ENCODE measurements around the gene CFAP45. TPM values are rescaled to one million over a fixed set of nuclear protein-coding genes. Genes with fewer than 3 reads are reported as not detected.
"Not testable (repeated sequence)": the region's sequence is repeated elsewhere in the genome, so short reads cannot be mapped to it uniquely, and the experiment has no call there.

CFAP45 gene
- total RNA-seq, 1 experiment from 2014 or later: 9.3 TPM

DNA sequence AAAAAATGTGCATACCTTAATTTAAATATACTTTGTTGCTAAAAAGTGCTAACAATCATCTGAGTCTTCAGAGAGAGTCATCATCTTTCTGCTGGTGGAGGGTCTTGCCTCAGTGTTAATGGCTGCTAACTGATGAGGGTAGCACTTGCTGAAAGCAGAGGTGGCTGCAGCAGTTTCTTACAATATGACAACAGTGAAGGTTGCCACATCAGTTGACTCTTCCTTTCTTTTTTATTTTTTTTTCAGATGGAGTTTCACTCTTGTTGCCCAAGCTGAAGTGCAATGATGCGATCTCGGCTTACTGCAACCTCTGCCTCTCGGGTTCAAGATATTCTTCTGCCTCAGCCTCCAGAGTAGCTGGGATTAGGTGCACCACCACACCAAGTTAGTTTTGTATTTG lies 2.6 kb upstream of the CFAP45 start:
- no peak overlapping the region for H3K4me3 ChIP-seq
- no TSS peak for BruUV-seq (replicated peaks)
- DNase-seq: no peak
- H3K9me3 ChIP-seq (ENCODE audit: insufficient read depth, low read depth): peaks cover 6% of the 10 kb centered on the region; the same call in 1 of the 2 replicates
- no peak overlapping the region for H2AFZ ChIP-seq
- no peaks in the 10 kb centered on the region for H3K9me2 ChIP-seq (ENCODE audit: insufficient read depth)
- H3K27ac ChIP-seq: no peak overlapping the region
- no peaks in the 10 kb centered on the region for H3K27me3 ChIP-seq (ENCODE audit: insufficient read depth, low read depth)
- no peak overlapping the region for H3K4me2 ChIP-seq
- H3K4me1 ChIP-seq (replicated peaks; ENCODE audit: insufficient read depth): peaks cover 50% of the 10 kb centered on the region
- H3F3A ChIP-seq (ENCODE audit: insufficient read depth, low read depth): peaks cover 43% of the 10 kb centered on the region
- H4K20me1 ChIP-seq (ENCODE audit: insufficient read depth): no peaks in the 10 kb centered on the region
- POLR2A ChIA-PET (ENCODE audit: unreplicated experiment): no interaction called here
- CTCF ChIA-PET: no interaction called here
- H3K79me2 ChIP-seq (ENCODE audit: low read depth): no peaks in the 10 kb centered on the region
- TF ChIP-seq, protein P1, sequence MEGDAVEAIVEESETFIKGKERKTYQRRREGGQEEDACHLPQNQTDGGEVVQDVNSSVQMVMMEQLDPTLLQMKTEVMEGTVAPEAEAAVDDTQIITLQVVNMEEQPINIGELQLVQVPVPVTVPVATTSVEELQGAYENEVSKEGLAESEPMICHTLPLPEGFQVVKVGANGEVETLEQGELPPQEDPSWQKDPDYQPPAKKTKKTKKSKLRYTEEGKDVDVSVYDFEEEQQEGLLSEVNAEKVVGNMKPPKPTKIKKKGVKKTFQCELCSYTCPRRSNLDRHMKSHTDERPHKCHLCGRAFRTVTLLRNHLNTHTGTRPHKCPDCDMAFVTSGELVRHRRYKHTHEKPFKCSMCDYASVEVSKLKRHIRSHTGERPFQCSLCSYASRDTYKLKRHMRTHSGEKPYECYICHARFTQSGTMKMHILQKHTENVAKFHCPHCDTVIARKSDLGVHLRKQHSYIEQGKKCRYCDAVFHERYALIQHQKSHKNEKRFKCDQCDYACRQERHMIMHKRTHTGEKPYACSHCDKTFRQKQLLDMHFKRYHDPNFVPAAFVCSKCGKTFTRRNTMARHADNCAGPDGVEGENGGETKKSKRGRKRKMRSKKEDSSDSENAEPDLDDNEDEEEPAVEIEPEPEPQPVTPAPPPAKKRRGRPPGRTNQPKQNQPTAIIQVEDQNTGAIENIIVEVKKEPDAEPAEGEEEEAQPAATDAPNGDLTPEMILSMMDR (conservative IDR thresholded peaks at IDR 0.05): no peak
- no peak for TF ChIP-seq EZH2 (IDR thresholded peaks at IDR 0.05; ENCODE audit: low read depth)
- H3K36me3 ChIP-seq (ENCODE audit: low read depth): no peaks in the 10 kb centered on the region
- intact Hi-C loops (cut with micrococcal nuclease; ENCODE audit: unreplicated experiment): loop anchor here (10.0 kb wide), 1 partner anchor 192 kb away; the partner anchor contains the start of gene IGSF8

DNA sequence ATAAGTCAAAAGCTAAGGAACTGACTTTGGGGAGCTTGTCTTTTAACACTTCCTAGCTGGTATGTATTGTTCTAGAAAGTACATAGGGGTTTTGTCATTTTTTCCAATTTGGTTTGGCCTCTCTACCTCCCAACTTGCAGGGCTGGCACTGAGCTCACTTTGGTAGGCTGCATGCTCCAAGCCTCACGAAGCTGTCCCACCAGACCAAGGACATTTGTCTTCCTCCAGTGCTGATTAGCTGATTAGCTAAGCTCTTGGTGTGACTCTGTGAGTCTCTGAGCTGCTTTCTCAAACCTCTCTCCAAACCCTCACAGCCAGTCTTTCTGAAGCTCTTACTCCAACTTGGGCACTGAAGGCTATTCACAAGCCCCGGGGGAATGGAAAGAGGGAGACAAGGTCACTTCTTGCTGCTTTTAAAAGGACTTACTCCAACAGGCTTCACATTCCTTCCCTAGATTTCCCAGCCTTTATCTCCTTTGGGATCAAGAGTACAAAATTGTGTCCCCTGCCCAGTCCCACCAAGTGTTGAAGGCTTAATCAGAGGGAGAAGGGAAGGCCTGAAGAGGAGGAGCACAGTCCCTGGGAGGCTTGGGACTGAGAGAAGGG lies 893 bp upstream of the CFAP45 start:
- H3F3A ChIP-seq (ENCODE audit: insufficient read depth, low read depth): peaks cover 43% of the 10 kb centered on the region
- peaks cover 6% of the 10 kb centered on the region; the same call in 1 of the 2 replicates for H3K9me3 ChIP-seq (ENCODE audit: insufficient read depth, low read depth)
- H3K4me2 ChIP-seq: peak overlapping the region; percentile 90
- CTCF ChIA-PET: interaction anchor here (0.8 to 1.2 kb wide), 2 partner anchors 33 to 107 kb away, joined by 4 read pairs; no protein-coding TSS in a partner anchor
- H4K20me1 ChIP-seq (ENCODE audit: insufficient read depth): no peaks in the 10 kb centered on the region
- 0 out of 2 replicates have a peak overlapping the region, but pooled peaks have one; percentile 8 for H2AFZ ChIP-seq
- TF ChIP-seq, protein P1 (conservative IDR thresholded peaks at IDR 0.05): no peak
- no peak for TF ChIP-seq EZH2 (IDR thresholded peaks at IDR 0.05; ENCODE audit: low read depth)
- H3K27ac ChIP-seq: peak overlapping the region; percentile 88
- H3K9me2 ChIP-seq (ENCODE audit: insufficient read depth): no peaks in the 10 kb centered on the region
- POLR2A ChIA-PET (ENCODE audit: unreplicated experiment): interaction anchor here (0.5 to 1.5 kb wide), 5 partner anchors 11 to 106 kb away, joined by 3 to 7 read pairs (median 4); no protein-coding TSS in a partner anchor
- H3K79me2 ChIP-seq (ENCODE audit: low read depth): no peaks in the 10 kb centered on the region
- DNase-seq: peak in 1 of 2 experiments; percentile 44
- peaks cover 36% of the 10 kb centered on the region for H3K4me1 ChIP-seq (replicated peaks; ENCODE audit: insufficient read depth)
- no peaks in the 10 kb centered on the region for H3K27me3 ChIP-seq (ENCODE audit: insufficient read depth, low read depth)
- H3K4me3 ChIP-seq: peak overlapping the region; percentile 53; the same call in 1 of the 2 replicates
- intact Hi-C loops (cut with micrococcal nuclease; ENCODE audit: unreplicated experiment): loop anchor here (1.0 to 10.0 kb wide), 4 partner anchors 15 to 194 kb away; partner anchors contain the start of gene IGSF8
- no peaks in the 10 kb centered on the region for H3K36me3 ChIP-seq (ENCODE audit: low read depth)
- BruUV-seq (replicated peaks): no TSS peak

DNA sequence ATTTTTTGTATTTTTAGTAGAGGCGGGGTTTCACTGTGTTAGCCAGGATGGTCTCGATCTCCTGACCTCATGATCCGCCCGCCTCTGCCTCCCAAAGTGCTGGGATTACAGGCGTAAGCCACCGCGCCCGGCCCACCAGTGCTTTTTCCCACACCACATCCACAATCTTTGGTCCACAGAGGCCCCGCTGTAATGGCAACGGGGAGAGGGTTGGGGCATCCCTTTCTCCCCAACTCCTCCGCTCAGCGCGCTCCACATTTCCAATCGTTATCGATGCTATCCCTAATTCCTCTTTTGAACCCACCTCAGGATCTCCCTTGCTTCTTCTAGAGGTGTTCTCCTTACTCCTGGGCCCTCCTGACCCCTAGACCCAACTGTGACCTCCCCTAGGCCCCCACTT lies 331 bp downstream of the CFAP45 start:
- intact Hi-C loops (cut with micrococcal nuclease; ENCODE audit: unreplicated experiment): loop anchor here (1.0 to 10.0 kb wide), 3 partner anchors 25 to 195 kb away; partner anchors contain the start of gene IGSF8
- not testable (repeated sequence) for H3K27me3 ChIP-seq (ENCODE audit: insufficient read depth, low read depth); BruUV-seq (replicated peaks); H4K20me1 ChIP-seq (ENCODE audit: insufficient read depth); H3K36me3 ChIP-seq (ENCODE audit: low read depth); H3K79me2 ChIP-seq (ENCODE audit: low read depth); H3K9me2 ChIP-seq (ENCODE audit: insufficient read depth); DNase-seq; H3K9me3 ChIP-seq (ENCODE audit: insufficient read depth, low read depth)
- H3K4me2 ChIP-seq: peak overlapping the region; percentile 90
- ChIA-PET POLR2A (ENCODE audit: unreplicated experiment) (interaction anchor here (0.6 to 1.5 kb wide), 3 partner anchors 12 to 24 kb away, joined by 3 to 7 read pairs (median 4); no protein-coding TSS in a partner anchor), CTCF (interaction anchor here (0.6 kb wide), 1 partner anchor 9 kb away, joined by 3 read pairs; no protein-coding TSS in a partner anchor)
- H3F3A ChIP-seq (ENCODE audit: insufficient read depth, low read depth): peaks cover 43% of the 10 kb centered on the region
- H3K4me3 ChIP-seq: peak overlapping the region; percentile 53; the same call in 1 of the 2 replicates
- peak overlapping the region; percentile 88 for H3K27ac ChIP-seq
- H2AFZ ChIP-seq: peak overlapping the region; percentile 81
- peaks cover 36% of the 10 kb centered on the region for H3K4me1 ChIP-seq (replicated peaks; ENCODE audit: insufficient read depth)
